HFF-Myc (cell line): ENCODE measurements around the gene GATB.

Source experiments
- DNase-seq: peaks from one replicate; pipeline ENCODE4 v3.0.0-alpha.2; 2011; ENCODE audit warnings: low read depth; ENCODE audit errors: extremely low read depth
- H3K4me3 ChIP-seq: replicated peaks from 2 replicates; pipeline ENCODE4 v1.5.1; 2011; ENCODE audit warnings: low read depth, mild to moderate bottlenecking, control low read depth, low read length
- CTCF ChIP-seq: IDR thresholded peaks from 2 replicates; pipeline ENCODE4 v1.5.1; 2012; ENCODE audit warnings: mild to moderate bottlenecking, low read depth, low read length, control low read depth; ENCODE audit errors: missing control alignments

The GATB gene

GRCh38 chr4:151786158-151786495 is 25.3 kb upstream of the GATB start:
- no peak overlapping the region for H3K4me3 ChIP-seq
- no peak for TF ChIP-seq CTCF
- no peak for DNase-seq

- no peak for TF ChIP-seq CTCF
- H3K4me3 ChIP-seq: no peak overlapping the region
Measured at GRCh38 chr4:151785484-151786157, 24.8 kb upstream of the GATB start.

GRCh38 chr4:151784706-151785105 is 23.9 kb upstream of the GATB start:
- no peak overlapping the region for H3K4me3 ChIP-seq
- TF ChIP-seq CTCF: no peak
- no peak for DNase-seq

More at GRCh38 chr4:151785484-151786157, 24.8 kb upstream of the GATB start:
- no peak for DNase-seq

GRCh38 chr4:151783867-151784266 is 23.1 kb upstream of the GATB start:
- H3K4me3 ChIP-seq: no peak overlapping the region
- no peak for TF ChIP-seq CTCF
- DNase-seq: no peak

GRCh38 chr4:151782296-151782695 is 21.5 kb upstream of the GATB start:
- H3K4me3 ChIP-seq: no peak overlapping the region
- no peak for TF ChIP-seq CTCF
- DNase-seq: no peak

GRCh38 chr4:151781026-151781425 is 20.2 kb upstream of the GATB start:
- H3K4me3 ChIP-seq: no peak overlapping the region
- no peak for TF ChIP-seq CTCF
- DNase-seq: no peak

- TF ChIP-seq CTCF: no peak
- H3K4me3 ChIP-seq: no peak overlapping the region
- no peak for DNase-seq
Measured at GRCh38 chr4:151777471-151777870, 16.7 kb upstream of the GATB start.
